K562 (cell line): ENCODE results near the gene C6orf47. TPM values are rescaled to one million over a fixed set of nuclear protein-coding genes. Genes with fewer than 3 reads are reported as not detected.

Source experiments
- ATAC-seq: fragments of 200-7000 bp; cut with Tn5 transposase; 3 replicates; pipeline ENCODE4 v1.9.1; 2020; ENCODE audit warnings: moderate library complexity
- BruUV-seq: library from RNA; stranded (reverse); fragments of 400-500 nt; replicated peaks from 2 replicates; lab custom pipeline; 2021; lab: Mats Ljungman, UMichigan
- CTCF ChIA-PET: fragments of 300-600 bp; formaldehyde crosslinking; extraction: SDS; loops from one replicate; lab custom pipeline; 2021; ENCODE audit warnings: low intra/inter-chr PET ratio; lab: Yijun Ruan, JAX
- POLR2A ChIA-PET: fragments of 300-600, 350-650 bp; sonication (Branson Sonifier 250); formaldehyde crosslinking; extraction: SDS; loops from one replicate; lab custom pipeline; 2021; ENCODE audit warnings: antibody characterized with exemption, inconsistent platforms; lab: Yijun Ruan, JAX
- DNase-seq, 4 experiments: peaks; one replicate each; pipeline versions ENCODE4 v3.0.0 to v3.0.0-alpha.2; 2011 to 2018; ENCODE audit warnings: low spot score in 3 of 4, mixed read lengths in 3 of 4; ENCODE audit errors: extremely low read depth in 1 of 4
- FAIRE-seq: peaks from 2 replicates; lab custom pipeline; 2011; peaks lifted over from hg19 to GRCh38; lab: Jason Lieb, UNC
- H2AFZ ChIP-seq: 2 replicates; pipeline ENCODE4 v1.6.0; 2011; ENCODE audit warnings: low read depth, low read length, control low read depth, inconsistent platforms
- H3K27ac ChIP-seq: fragments of 200-600 bp; 3 replicates; pipeline ENCODE4 v1.8.0; 2011; ENCODE audit warnings: low read depth, mild to moderate bottlenecking, control low read depth, inconsistent platforms, low read length, moderate library complexity, mixed read lengths; ENCODE audit errors: extremely low read depth
- H3K27me3 ChIP-seq, 2 experiments: fragments of 300-600 bp in 1 of 2; 2 replicates in 1 of 2; 3 replicates in 1 of 2; pipeline versions ENCODE4 v1.6.0 to v1.8.0; 2011; ENCODE audit warnings: inconsistent platforms in 2 of 2, low read length in 2 of 2, mild to moderate bottlenecking in 1 of 2, mixed read lengths in 1 of 2, moderate library complexity in 1 of 2; ENCODE audit not compliant: control insufficient read depth in 2 of 2, insufficient read depth in 2 of 2
- H3K36me3 ChIP-seq: fragments of 300-600 bp; 3 replicates; pipeline ENCODE4 v1.8.0; 2011; ENCODE audit warnings: mild to moderate bottlenecking, low read length, inconsistent platforms; ENCODE audit not compliant: control insufficient read depth, insufficient read depth
- H3K4me1 ChIP-seq, 2 experiments: fragments of 200-600 bp in 1 of 2; replicated peaks in 1 of 2; 2 replicates in 1 of 2; 3 replicates in 1 of 2; pipeline versions ENCODE4 v1.5.1 to v1.8.0; 2011; ENCODE audit warnings: inconsistent platforms in 2 of 2, low read length in 2 of 2, mild to moderate bottlenecking in 1 of 2, mixed read lengths in 1 of 2, moderate library complexity in 1 of 2; ENCODE audit not compliant: control insufficient read depth in 2 of 2, insufficient read depth in 2 of 2
- H3K4me2 ChIP-seq: 2 replicates; pipeline ENCODE4 v1.6.1; 2011; ENCODE audit warnings: low read length, control low read depth, inconsistent platforms, mixed read lengths; ENCODE audit not compliant: insufficient read depth
- H3K4me3 ChIP-seq: fragments of 200-600 bp; sonication (generic), shearing (Covaris generic); 2 replicates; pipeline ENCODE4 v1.5.1; 2016; ENCODE audit warnings: control low read depth, inconsistent platforms
- H3K79me2 ChIP-seq: fragments of 200-600 bp; 3 replicates; pipeline ENCODE4 v1.8.0; 2011; ENCODE audit warnings: low read length, inconsistent platforms; ENCODE audit not compliant: control insufficient read depth, insufficient read depth
- H3K9ac ChIP-seq, 2 experiments: 2 replicates each; pipeline versions ENCODE4 v1.6.0 to v1.6.1; 2011; ENCODE audit warnings: low read depth in 2 of 2, low read length in 2 of 2, control low read depth in 1 of 2, inconsistent platforms in 1 of 2, mild to moderate bottlenecking in 1 of 2, mixed read lengths in 1 of 2; ENCODE audit not compliant: insufficient read depth in 1 of 2
- H3K9me1 ChIP-seq: one replicate; pipeline ENCODE4 v1.6.0; 2011; ENCODE audit warnings: inconsistent platforms, mild to moderate bottlenecking, low read length, moderate library complexity; ENCODE audit not compliant: control insufficient read depth, insufficient read depth
- H3K9me3 ChIP-seq: replicated peaks from 2 replicates; pipeline ENCODE4 v1.5.1; 2011; ENCODE audit warnings: low read depth, low read length, inconsistent platforms; ENCODE audit not compliant: control insufficient read depth, insufficient read depth
- H4K20me1 ChIP-seq: replicated peaks from 2 replicates; pipeline ENCODE4 v1.6.1; 2011; ENCODE audit warnings: low read length, inconsistent platforms, mixed read lengths; ENCODE audit not compliant: control insufficient read depth, insufficient read depth
- ARID3B ChIP-seq: fragments of 250-450 bp; sonication (Bioruptor Pico); IDR thresholded peaks from 2 replicates; pipeline ENCODE4 v1.4.0; 2020; ENCODE audit warnings: borderline replicate concordance
- HMGN3 ChIP-seq: IDR thresholded peaks from 2 replicates; pipeline ENCODE4 v1.6.1; 2011; ENCODE audit warnings: borderline replicate concordance, low read depth, mild to moderate bottlenecking, mixed read lengths, low read length; ENCODE audit not compliant: insufficient read length; ENCODE audit errors: extremely low read depth
- NCOA1 ChIP-seq: fragments of 450-650 bp; IDR thresholded peaks from 2 replicates; pipeline ENCODE4 v1.6.1; 2016; ENCODE audit warnings: low read depth
- NR1H2 ChIP-seq: sonication (generic); formaldehyde crosslinking; IDR thresholded peaks from 2 replicates; pipeline ENCODE4 v1.4.0; 2020; ENCODE audit warnings: mild to moderate bottlenecking, missing genetic modification reagents
- NR2C1 ChIP-seq, 2 experiments: fragments of 450-650 bp; IDR thresholded peaks; 2 replicates each; pipeline ENCODE4 v1.6.1; 2017; ENCODE audit warnings: mild to moderate bottlenecking in 2 of 2, antibody characterized with exemption in 1 of 2, inconsistent platforms in 1 of 2, missing compliant biosample characterization in 1 of 2, missing genetic modification characterization in 1 of 2
- POLR2AphosphoS5 ChIP-seq: IDR thresholded peaks from 2 replicates; pipeline ENCODE4 v1.6.1; 2011; ENCODE audit warnings: mild to moderate bottlenecking, low read depth, low read length, moderate library complexity; ENCODE audit not compliant: control insufficient read depth, insufficient read depth
- RFX7 ChIP-seq: fragments of 250-450 bp; sonication (Bioruptor Pico); IDR thresholded peaks from 2 replicates; pipeline ENCODE4 v1.5.1; 2021; ENCODE audit warnings: mild to moderate bottlenecking
- SAP30 ChIP-seq: fragments of 200-600 bp; sonication (generic); IDR thresholded peaks from 2 replicates; pipeline ENCODE4 v1.6.1; 2012; ENCODE audit warnings: borderline replicate concordance, low read depth, mild to moderate bottlenecking, moderate library complexity, low read length, control low read depth, inconsistent platforms; ENCODE audit not compliant: insufficient read depth, poor library complexity, severe bottlenecking
- SPI1 ChIP-seq: IDR thresholded peaks from 2 replicates; pipeline ENCODE4 v1.6.1; 2011; ENCODE audit warnings: low read depth, low read length, control low read depth, borderline replicate concordance
- TEAD2 ChIP-seq: fragments of 450-650 bp; IDR thresholded peaks from 2 replicates; pipeline ENCODE4 v1.6.1; 2016; ENCODE audit warnings: missing genetic modification characterization, control low read depth, missing compliant biosample characterization
- ZBTB26 ChIP-seq: fragments of 450-650 bp; formaldehyde crosslinking; IDR thresholded peaks from 2 replicates; pipeline ENCODE4 v1.4.0; 2022; ENCODE audit warnings: missing genetic modification characterization
- ZBTB43 ChIP-seq: sonication (generic); formaldehyde crosslinking; IDR thresholded peaks from 2 replicates; pipeline ENCODE4 v1.8.0; 2023; ENCODE audit warnings: mild to moderate bottlenecking, missing genetic modification reagents
- ZNF263 ChIP-seq: sonication (generic); formaldehyde crosslinking; IDR thresholded peaks from 2 replicates; pipeline ENCODE4 v1.8.0; 2022; ENCODE audit warnings: mild to moderate bottlenecking, missing genetic modification reagents, borderline replicate concordance
- ZNF384 ChIP-seq: IDR thresholded peaks from 2 replicates; pipeline ENCODE4 v1.6.1; 2012; ENCODE audit warnings: low read depth, low read length, improper control_type of control experiment
- WGBS: fragments of 100-300 bp; shearing (Covaris generic); methylation state at CpG from one replicate; pipeline ENCODE4 v1.1.6; 2016; ENCODE audit warnings: low coverage, mixed read lengths; ENCODE audit not compliant: insufficient coverage; ENCODE audit errors: missing lambda C conversion rate; 5-methylcytosine and 5-hydroxymethylcytosine counted together
- in situ Hi-C: fragments of 300-500 bp; cut with MboI; formaldehyde crosslinking; loops from 4 replicates; pipeline ENCODE4 v1.15.0; 2018; ENCODE audit warnings: inconsistent platforms, mixed read lengths
- intact Hi-C: fragments of 100-400 bp; cut with micrococcal nuclease; formaldehyde crosslinking; loops from 2 replicates; pipeline ENCODE4 v1.14.2; 2022
- polyA plus RNA-seq, 8 experiments: library from polyadenylated mRNA; depleted of rRNA in 4 of 8; stranded (reverse) in 5 of 8; unstranded in 3 of 8; fragments of >200 nt; fragmentation: Nextera tagmentation in 2 of 8; fragmentation: Illumina TruSeq in 1 of 8; extraction: Ambion mirVana in 2 of 8; extraction: Trizol in 1 of 8; gene quantifications; 2 replicates each; pipeline versions ENCODE4 v1.2.1 to v1.2.3, GENCODE V29; 2011 to 2014; ENCODE audit warnings: inconsistent platforms in 1 of 8, missing spikeins in 1 of 8
- total RNA-seq, 7 experiments: library from RNA; depleted of rRNA in 6 of 7; stranded (reverse); fragments of >200 nt in 6 of 7; fragmentation: Illumina TruSeq in 2 of 7; extraction: Trizol in 2 of 7; gene quantifications; 2 replicates each; pipeline versions ENCODE4 v1.2.1 to v1.2.3, GENCODE V29; 2011 to 2021; ENCODE audit warnings: low replicate concordance in 1 of 7

The C6orf47 gene
- total and polyA plus RNA-seq, 9 of the 15 experiments (the other 6 are each of a cell fraction or from before 2014, with no cell fraction given) = 0.14 to 43.8 (median 27.0) TPM

GRCh38 chr6:31662124-31662723 lies 1.6 kb upstream of the C6orf47 start:
- DNase-seq = no peak
- intact Hi-C loops = loop anchor here (10.0 kb wide), 1 partner anchor 513 kb away; the partner anchor contains the start of genes AGPAT1 and RNF5
- POLR2A ChIA-PET = interaction anchor here (0.6 to 9.8 kb wide), 23 partner anchors 8 to 201 kb away, joined by 3 to 267 read pairs (median 12); partner anchors contain the start of genes ABHD16A, APOM, BAG6 and CLIC1
- no peaks in the 10 kb centered on the region for H3K27me3 ChIP-seq
- H3K9me3 ChIP-seq = no peaks in the 10 kb centered on the region
- H3K4me2 ChIP-seq = 0 out of 2 replicates have a peak overlapping the region, but pooled peaks have one; percentile 2
- H2AFZ ChIP-seq = no peak overlapping the region
- H3K4me1 ChIP-seq = peaks cover 50 to 68% of the 10 kb centered on the region in 2 experiments
- H3K36me3 ChIP-seq = peaks cover 53% of the 10 kb centered on the region
- peaks cover 8% of the 10 kb centered on the region; the same call in 1 of the 2 replicates for H4K20me1 ChIP-seq
- peaks cover 90% of the 10 kb centered on the region for H3K79me2 ChIP-seq
- peak overlapping the region; percentile 7 to 72; a peak in 2 of 4 replicates for H3K9ac ChIP-seq
- no peak for FAIRE-seq
- no TSS peak for BruUV-seq
- no peak for ATAC-seq
- H3K9me1 ChIP-seq = no peaks in the 10 kb centered on the region
- H3K27ac ChIP-seq = peak overlapping the region; percentile 3; the same call in 1 of the 3 replicates
- H3K4me3 ChIP-seq = no peak overlapping the region
- WGBS = 84% methylated on average over 12 of the region's 12 CpGs
- in situ Hi-C loops = loop anchor here (5.0 kb wide), 2 partner anchors 115 to 200 kb away; partner anchors contain the start of genes ATP6V1G2, NEU1 and NFKBIL1
- CTCF ChIA-PET = interaction anchor here (0.9 kb wide), 1 partner anchor 28 kb away, joined by 3 read pairs; no protein-coding TSS in a partner anchor
- TF ChIP-seq ZNF263 (CRISPR knock-in tag) = no peak
- peak; percentile 47; the same call in 1 of the 2 replicates for TF ChIP-seq SPI1
- TF ChIP-seq ZBTB26 = no peak
- peak; percentile 9; the same call in 1 of the 2 replicates for TF ChIP-seq POLR2AphosphoS5
- no peak for TF ChIP-seq TEAD2 (tag)
- 0 out of 2 replicates have a peak, but pooled peaks have one; percentile 8 for TF ChIP-seq ZBTB43 (CRISPR knock-in tag)
- TF ChIP-seq HMGN3 = no peak
- no peak for TF ChIP-seq ZNF384
- TF ChIP-seq RFX7 (CRISPR knock-in tag) = no peak
- no peak for TF ChIP-seq ARID3B
- TF ChIP-seq NR1H2 = no peak
- no peak for TF ChIP-seq NCOA1
- no peak for TF ChIP-seq NR2C1 (IDR thresholded peaks at IDR 0.05)
- peak; percentile 55; the same call in 1 of the 2 replicates for TF ChIP-seq NR2C1 (tag; IDR thresholded peaks at IDR 0.05)
- no peak for TF ChIP-seq SAP30
